Omental fat pad (tissue), 4 donors: ENCODE data around the gene OR51I1. TPM values are rescaled to one million over a fixed set of nuclear protein-coding genes. Genes with fewer than 3 reads are reported as not detected.

Experiments used
- total RNA-seq, 4 donors: library from RNA; depleted of rRNA; stranded (reverse); fragments of >200 nt; gene quantifications; one replicate each; pipeline ENCODE4 v1.1.0, GENCODE V29; 2016

OR51I1 gene
- total RNA-seq, 4 donors from 2014 or later, result 0.96 TPM; not detected in 3

Other genes with a start within 250 kb of the OR51I1 start
- not detected for gene OR51V1, start 240.8 kb downstream of the OR51I1 start, total RNA-seq
- 1,000 to 10,000 TPM in 1 of 4 donors, 100 to 1,000 TPM in 3; 160 to 1,928 (median 219) TPM for gene HBB, start 214.4 kb downstream of the OR51I1 start, total RNA-seq
- gene HBD, start 207.0 kb downstream of the OR51I1 start, total RNA-seq, result 1 to 10 TPM in 2 of 4 donors, not detected in 2; 1.1 to 3.2 TPM
- gene HBG1, start 191.7 kb downstream of the OR51I1 start, total RNA-seq, result not detected
- 1 to 10 TPM in 1 of 4 donors, not detected in 3; 2.1 TPM for gene HBG2, start 186.7 kb downstream of the OR51I1 start, total RNA-seq
- gene HBE1, start 171.6 kb downstream of the OR51I1 start, total RNA-seq, result not detected
- gene OR51B4, start 139.6 kb downstream of the OR51I1 start, total RNA-seq, result not detected
- 1 to 10 TPM in 1 of 4 donors, under 1 TPM in 1, not detected in 2; 0.46 to 1.1 TPM for gene OR51B2, start 117.2 kb downstream of the OR51I1 start, total RNA-seq
- gene OR51B5, start 98.0 kb downstream of the OR51I1 start, total RNA-seq, result under 1 TPM in 3 of 4 donors, not detected in 1; 0.36 to 0.63 (median 0.46) TPM
- gene OR51B6, start 90.0 kb downstream of the OR51I1 start, total RNA-seq, result not detected
- gene OR51M1, start 57.7 kb downstream of the OR51I1 start, total RNA-seq, result not detected
- not detected for gene OR51Q1, start 19.4 kb downstream of the OR51I1 start, total RNA-seq
- not detected for gene OR51I2, start 7.8 kb upstream of the OR51I1 start, total RNA-seq
- gene OR52D1, start 47.2 kb upstream of the OR51I1 start, total RNA-seq, result not detected
- 1 to 10 TPM in 2 of 4 donors, under 1 TPM in 2; 0.82 to 1.3 (median 0.98) TPM for gene UBQLN3, start 68.4 kb upstream of the OR51I1 start, total RNA-seq
- 1 to 10 TPM in 2 of 4 donors, under 1 TPM in 2; 0.19 to 1.7 (median 0.81) TPM for gene UBQLNL, start 75.2 kb upstream of the OR51I1 start, total RNA-seq
- gene OR52H1, start 107.0 kb upstream of the OR51I1 start, total RNA-seq, result 1 to 10 TPM in 1 of 4 donors, under 1 TPM in 1, not detected in 2; 0.48 to 1.8 TPM
- not detected for gene OR52B6, start 139.4 kb upstream of the OR51I1 start, total RNA-seq
- 1 to 10 TPM; 1.9 to 3.3 (median 2.8) TPM for gene TRIM6, start 155.1 kb upstream of the OR51I1 start, total RNA-seq
- gene TRIM34, start 183.5 kb upstream of the OR51I1 start, total RNA-seq, result 1 to 10 TPM; 3.7 to 9.6 (median 6.6) TPM
- 10 to 100 TPM; 18.0 to 24.4 (median 21.1) TPM for gene TRIM5, start 243.6 kb upstream of the OR51I1 start, total RNA-seq
- 100 to 1,000 TPM in 1 of 4 donors, 10 to 100 TPM in 3; 22.3 to 163 (median 55.7) TPM for gene TRIM22, start 248.3 kb upstream of the OR51I1 start, total RNA-seq